Fibroblast of mammary gland (primary cell): Measurements from ENCODE around the gene ABCC3.

Experiments used
- DNase-seq: peaks from one replicate; pipeline ENCODE4 v3.0.0-alpha.2; 2010; ENCODE audit warnings: low read depth
- H3K4me3 ChIP-seq: 2 replicates; pipeline ENCODE4 v1.5.1; 2011; ENCODE audit warnings: low read depth, mild to moderate bottlenecking, low read length, moderate library complexity; ENCODE audit not compliant: control insufficient read depth
- TF ChIP-seq, protein P1 (sequence below): conservative IDR thresholded peaks from 2 replicates; pipeline ENCODE4 v1.5.1; 2011; ENCODE audit warnings: low read depth, low read length, inconsistent platforms; ENCODE audit not compliant: control insufficient read depth, insufficient read depth

ABCC3 gene

DNA sequence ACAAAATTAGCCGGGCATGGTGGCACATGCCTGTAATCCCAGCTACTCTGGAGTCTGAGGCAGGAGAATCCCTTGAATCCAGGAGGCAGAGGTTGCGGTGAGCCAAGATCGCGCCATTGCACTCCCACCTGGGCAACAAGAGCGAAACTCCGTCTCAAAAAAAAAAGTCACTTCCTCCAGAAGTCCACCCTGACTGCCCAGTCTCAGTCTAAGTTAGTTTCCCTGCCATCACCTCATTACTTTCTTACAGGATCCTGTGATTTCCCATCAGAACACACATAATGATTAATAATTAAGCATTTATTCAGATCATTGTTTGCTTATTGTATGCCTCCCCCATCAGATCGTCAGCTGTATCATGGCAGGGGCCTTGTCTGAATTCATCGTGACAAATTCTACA, 31.6 kb downstream of the ABCC3 start:
- TF ChIP-seq, protein P1, sequence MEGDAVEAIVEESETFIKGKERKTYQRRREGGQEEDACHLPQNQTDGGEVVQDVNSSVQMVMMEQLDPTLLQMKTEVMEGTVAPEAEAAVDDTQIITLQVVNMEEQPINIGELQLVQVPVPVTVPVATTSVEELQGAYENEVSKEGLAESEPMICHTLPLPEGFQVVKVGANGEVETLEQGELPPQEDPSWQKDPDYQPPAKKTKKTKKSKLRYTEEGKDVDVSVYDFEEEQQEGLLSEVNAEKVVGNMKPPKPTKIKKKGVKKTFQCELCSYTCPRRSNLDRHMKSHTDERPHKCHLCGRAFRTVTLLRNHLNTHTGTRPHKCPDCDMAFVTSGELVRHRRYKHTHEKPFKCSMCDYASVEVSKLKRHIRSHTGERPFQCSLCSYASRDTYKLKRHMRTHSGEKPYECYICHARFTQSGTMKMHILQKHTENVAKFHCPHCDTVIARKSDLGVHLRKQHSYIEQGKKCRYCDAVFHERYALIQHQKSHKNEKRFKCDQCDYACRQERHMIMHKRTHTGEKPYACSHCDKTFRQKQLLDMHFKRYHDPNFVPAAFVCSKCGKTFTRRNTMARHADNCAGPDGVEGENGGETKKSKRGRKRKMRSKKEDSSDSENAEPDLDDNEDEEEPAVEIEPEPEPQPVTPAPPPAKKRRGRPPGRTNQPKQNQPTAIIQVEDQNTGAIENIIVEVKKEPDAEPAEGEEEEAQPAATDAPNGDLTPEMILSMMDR: no peak
- no peak for DNase-seq
- no peak overlapping the region for H3K4me3 ChIP-seq

- DNase-seq: no peak
- TF ChIP-seq, protein P1: no peak
These were observed 32.8 kb downstream of the ABCC3 start for GRCh38 chr17:50667259-50668024.

DNA sequence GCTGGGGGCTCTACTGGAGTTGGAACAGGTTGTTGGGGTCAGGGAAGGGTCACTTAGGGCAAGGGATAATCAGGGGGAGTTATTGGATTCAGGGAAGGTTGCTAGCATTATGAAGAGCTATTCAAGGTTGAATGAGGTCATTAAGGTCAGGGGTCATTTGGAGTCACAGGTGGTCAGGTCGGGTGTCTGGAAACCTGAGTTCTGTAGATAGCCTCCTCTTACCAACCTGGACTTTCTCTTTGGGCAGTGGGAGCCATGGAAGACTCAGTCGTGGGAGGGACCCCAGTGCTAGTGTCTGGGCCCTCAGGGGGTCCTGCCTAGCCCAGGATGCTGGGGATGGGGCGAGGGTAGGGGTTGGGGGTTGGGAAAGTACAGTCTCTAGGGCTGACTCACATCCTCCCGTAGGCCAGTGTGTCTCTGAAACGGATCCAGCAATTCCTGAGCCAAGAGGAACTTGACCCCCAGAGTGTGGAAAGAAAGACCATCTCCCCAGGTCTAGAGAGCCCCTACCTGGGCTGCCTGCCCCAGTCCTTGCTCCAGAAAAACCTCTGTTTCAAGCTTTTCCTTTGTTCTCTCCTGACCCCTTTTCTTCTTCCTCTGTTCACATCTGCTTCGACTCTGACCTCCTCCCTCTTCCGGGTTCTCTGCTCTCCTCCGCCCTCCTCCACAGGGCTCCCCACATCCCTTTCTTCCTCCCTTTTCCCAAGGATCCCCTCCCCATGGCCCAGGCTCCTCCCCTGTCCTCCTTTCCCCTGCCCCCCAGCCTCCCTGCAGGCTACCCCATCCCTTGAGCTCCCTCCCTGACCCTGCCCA, 33.5 kb downstream of the ABCC3 start:
- H3K4me3 ChIP-seq: no peak overlapping the region
- TF ChIP-seq, protein P1: no peak
- DNase-seq: peak; percentile 49

More at GRCh38 chr17:50667259-50668024, 32.8 kb downstream of the ABCC3 start:
- no peak overlapping the region for H3K4me3 ChIP-seq

GRCh38 chr17:50668838-50669581, 34.3 kb downstream of the ABCC3 start:
- no peak for DNase-seq
- TF ChIP-seq, protein P1: no peak
- H3K4me3 ChIP-seq: no peak overlapping the region

GRCh38 chr17:50672071-50672470, 37.4 kb downstream of the ABCC3 start:
- no peak overlapping the region for H3K4me3 ChIP-seq
- TF ChIP-seq, protein P1: no peak

GRCh38 chr17:50672831-50673551, 38.3 kb downstream of the ABCC3 start:
- no peak overlapping the region for H3K4me3 ChIP-seq
- TF ChIP-seq, protein P1: no peak
- DNase-seq: no peak

More at GRCh38 chr17:50672071-50672470, 37.4 kb downstream of the ABCC3 start:
- no peak for DNase-seq
